Measurements from ENCODE around the gene GUCY2D. TPM values are rescaled to one million over a fixed set of nuclear protein-coding genes. Genes with fewer than 3 reads are reported as not detected.
A peak's percentile ranks its signal among the peaks of the same experiment; 100 is the strongest.
"Not testable (repeated sequence)": the region's sequence is repeated elsewhere in the genome, so short reads cannot be mapped to it uniquely, and the experiment has no call there.

The GUCY2D gene
- 0.05 TPM for total RNA-seq

GRCh38 chr17:8001976-8002720 is at the start of gene GUCY2D:
GUCY2D (plus strand) TSS chr17:8002615; CDS start chr17:8003048, 433 bp downstream.
- ATAC-seq, result peak; percentile 78
- DNase-seq (ENCODE audit: low spot score), result no peak

GRCh38 chr17:7953266-7953665 is 49.1 kb upstream of the GUCY2D start:
- not testable (repeated sequence) for DNase-seq (ENCODE audit: low spot score); ATAC-seq

GRCh38 chr17:7955414-7956227 is 46.8 kb upstream of the GUCY2D start:
- ATAC-seq (no peak), DNase-seq (ENCODE audit: low spot score) (no peak)

GRCh38 chr17:7956228-7956965 is 46.0 kb upstream of the GUCY2D start:
- no peak for ATAC-seq
- DNase-seq (ENCODE audit: low spot score), result no peak

- DNase-seq (ENCODE audit: low spot score) (no peak), ATAC-seq (no peak)
Observed at GRCh38 chr17:7959503-7960253, 42.7 kb upstream of the GUCY2D start.

GRCh38 chr17:7961421-7961820 is 41.0 kb upstream of the GUCY2D start:
- ATAC-seq (no peak), DNase-seq (ENCODE audit: low spot score) (no peak)

GRCh38 chr17:7967751-7968150 is 34.7 kb upstream of the GUCY2D start:
- no peak for ATAC-seq
- DNase-seq (ENCODE audit: low spot score), result no peak

GRCh38 chr17:7969433-7969832 is 33.0 kb upstream of the GUCY2D start:
- DNase-seq (ENCODE audit: low spot score) (no peak), ATAC-seq (no peak)

- no peak for ATAC-seq
- DNase-seq (ENCODE audit: low spot score), result no peak
Observed at GRCh38 chr17:7971651-7972050, 30.8 kb upstream of the GUCY2D start.

GRCh38 chr17:7972131-7972785 is 30.2 kb upstream of the GUCY2D start:
- ATAC-seq (no peak), DNase-seq (ENCODE audit: low spot score) (no peak)

GRCh38 chr17:7974638-7975131 is 27.7 kb upstream of the GUCY2D start:
- DNase-seq (ENCODE audit: low spot score), result no peak
- no peak for ATAC-seq

- no peak for DNase-seq (ENCODE audit: low spot score)
- ATAC-seq, result no peak
Observed at GRCh38 chr17:7977039-7977438, 25.4 kb upstream of the GUCY2D start.

- DNase-seq (ENCODE audit: low spot score) (no peak), ATAC-seq (no peak)
Observed at GRCh38 chr17:7977805-7978204, 24.6 kb upstream of the GUCY2D start.

GRCh38 chr17:7982173-7982572 is 20.2 kb upstream of the GUCY2D start:
- DNase-seq (ENCODE audit: low spot score) (no peak), ATAC-seq (no peak)

GRCh38 chr17:7982666-7983065 is 19.7 kb upstream of the GUCY2D start:
- ATAC-seq (no peak), DNase-seq (ENCODE audit: low spot score) (no peak)

- ATAC-seq (no peak), DNase-seq (ENCODE audit: low spot score) (no peak)
Observed at GRCh38 chr17:7984904-7985303, 17.5 kb upstream of the GUCY2D start.

GRCh38 chr17:7987112-7987893 is 15.1 kb upstream of the GUCY2D start:
- ATAC-seq, result no peak

GRCh38 chr17:7988750-7989178 is 13.7 kb upstream of the GUCY2D start:
- ATAC-seq, result peak; percentile 75
- no peak for DNase-seq (ENCODE audit: low spot score)

More at GRCh38 chr17:7987112-7987893, 15.1 kb upstream of the GUCY2D start:
- DNase-seq (ENCODE audit: low spot score), result no peak
